Measurements from ENCODE around the gene SPATA45. TPM values are rescaled to one million over a fixed set of nuclear protein-coding genes. Genes with fewer than 3 reads are reported as not detected.

SPATA45 gene
- total and polyA plus RNA-seq, 4 donors, result 0.28 TPM; not detected in 3

DNA sequence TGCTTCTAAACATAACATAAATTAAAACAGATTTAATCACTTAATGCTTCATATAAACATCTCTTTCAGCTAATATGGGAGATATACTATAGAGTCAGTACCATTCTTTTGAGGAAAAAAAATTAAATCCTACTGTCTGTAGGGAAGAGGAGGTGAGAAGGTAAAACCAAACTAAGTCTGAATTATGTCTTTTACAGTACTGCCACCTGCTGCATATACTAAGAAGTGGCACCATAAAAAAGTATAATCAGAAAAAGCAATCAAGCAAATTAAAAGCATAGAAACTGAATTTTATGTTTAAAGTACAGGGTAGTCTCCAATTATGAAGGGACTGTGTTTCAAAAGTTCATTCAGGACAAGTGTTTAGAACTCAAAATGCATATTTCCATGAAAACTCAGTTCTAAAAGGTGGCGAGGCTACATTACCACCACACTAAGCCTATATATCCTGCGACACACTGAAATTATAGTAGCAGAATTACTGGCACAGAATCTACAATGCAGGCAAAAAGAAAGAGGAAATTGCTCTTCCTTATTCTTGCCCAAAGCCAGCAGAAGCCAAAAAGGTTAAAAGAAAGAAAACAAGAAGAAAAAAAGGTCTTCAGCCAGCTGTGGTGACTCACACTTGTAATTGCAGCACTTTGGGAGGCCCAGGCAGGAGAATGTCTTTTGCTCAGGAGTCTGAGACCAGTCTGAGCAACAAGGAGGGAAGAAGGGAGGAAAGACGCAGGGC is 64.9 kb downstream of the SPATA45 start:
- 93% methylated on average over 3 of the region's 3 CpGs for WGBS
- H3K4me1 ChIP-seq (ENCODE audit: control insufficient read depth in 4 of 4, insufficient read depth in 4 of 4, low read length in 3 of 4), result no peaks in the 10 kb centered on the region
- no peak overlapping the region for H3K9ac ChIP-seq (ENCODE audit: low read depth in 1 of 2, low read length in 2 of 2)
- no peaks in the 10 kb centered on the region for H3K27me3 ChIP-seq (ENCODE audit: control insufficient read depth in 4 of 4, insufficient read depth in 4 of 4, low read length in 3 of 4)
- H3K4me3 ChIP-seq (ENCODE audit: low read depth in 1 of 3, low read length in 3 of 3), result no peak overlapping the region
- DNase-seq (ENCODE audit: low spot score), result no peak
- TF ChIP-seq FOXA2 (IDR thresholded peaks at IDR 0.05) (no peak), HNF4G (IDR thresholded peaks at IDR 0.05) (no peak), RAD21 (IDR thresholded peaks at IDR 0.05) (peak; percentile 83), JUND (IDR thresholded peaks at IDR 0.05) (no peak), RXRA (IDR thresholded peaks at IDR 0.05) (no peak), EGR1 (IDR thresholded peaks at IDR 0.05; ENCODE audit: low read depth in 2 of 2) (no peak), GABPA (IDR thresholded peaks at IDR 0.05 in 1 of 2, conservative IDR thresholded peaks at IDR 0.05 in 1 of 2) (no peak), TAF1 (conservative IDR thresholded peaks at IDR 0.05) (no peak), NR2F2 (IDR thresholded peaks at IDR 0.05) (no peak)
- TF ChIP-seq, protein P1, sequence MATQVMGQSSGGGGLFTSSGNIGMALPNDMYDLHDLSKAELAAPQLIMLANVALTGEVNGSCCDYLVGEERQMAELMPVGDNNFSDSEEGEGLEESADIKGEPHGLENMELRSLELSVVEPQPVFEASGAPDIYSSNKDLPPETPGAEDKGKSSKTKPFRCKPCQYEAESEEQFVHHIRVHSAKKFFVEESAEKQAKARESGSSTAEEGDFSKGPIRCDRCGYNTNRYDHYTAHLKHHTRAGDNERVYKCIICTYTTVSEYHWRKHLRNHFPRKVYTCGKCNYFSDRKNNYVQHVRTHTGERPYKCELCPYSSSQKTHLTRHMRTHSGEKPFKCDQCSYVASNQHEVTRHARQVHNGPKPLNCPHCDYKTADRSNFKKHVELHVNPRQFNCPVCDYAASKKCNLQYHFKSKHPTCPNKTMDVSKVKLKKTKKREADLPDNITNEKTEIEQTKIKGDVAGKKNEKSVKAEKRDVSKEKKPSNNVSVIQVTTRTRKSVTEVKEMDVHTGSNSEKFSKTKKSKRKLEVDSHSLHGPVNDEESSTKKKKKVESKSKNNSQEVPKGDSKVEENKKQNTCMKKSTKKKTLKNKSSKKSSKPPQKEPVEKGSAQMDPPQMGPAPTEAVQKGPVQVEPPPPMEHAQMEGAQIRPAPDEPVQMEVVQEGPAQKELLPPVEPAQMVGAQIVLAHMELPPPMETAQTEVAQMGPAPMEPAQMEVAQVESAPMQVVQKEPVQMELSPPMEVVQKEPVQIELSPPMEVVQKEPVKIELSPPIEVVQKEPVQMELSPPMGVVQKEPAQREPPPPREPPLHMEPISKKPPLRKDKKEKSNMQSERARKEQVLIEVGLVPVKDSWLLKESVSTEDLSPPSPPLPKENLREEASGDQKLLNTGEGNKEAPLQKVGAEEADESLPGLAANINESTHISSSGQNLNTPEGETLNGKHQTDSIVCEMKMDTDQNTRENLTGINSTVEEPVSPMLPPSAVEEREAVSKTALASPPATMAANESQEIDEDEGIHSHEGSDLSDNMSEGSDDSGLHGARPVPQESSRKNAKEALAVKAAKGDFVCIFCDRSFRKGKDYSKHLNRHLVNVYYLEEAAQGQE (IDR thresholded peaks at IDR 0.05), result no peak
- TF ChIP-seq, protein P2, sequence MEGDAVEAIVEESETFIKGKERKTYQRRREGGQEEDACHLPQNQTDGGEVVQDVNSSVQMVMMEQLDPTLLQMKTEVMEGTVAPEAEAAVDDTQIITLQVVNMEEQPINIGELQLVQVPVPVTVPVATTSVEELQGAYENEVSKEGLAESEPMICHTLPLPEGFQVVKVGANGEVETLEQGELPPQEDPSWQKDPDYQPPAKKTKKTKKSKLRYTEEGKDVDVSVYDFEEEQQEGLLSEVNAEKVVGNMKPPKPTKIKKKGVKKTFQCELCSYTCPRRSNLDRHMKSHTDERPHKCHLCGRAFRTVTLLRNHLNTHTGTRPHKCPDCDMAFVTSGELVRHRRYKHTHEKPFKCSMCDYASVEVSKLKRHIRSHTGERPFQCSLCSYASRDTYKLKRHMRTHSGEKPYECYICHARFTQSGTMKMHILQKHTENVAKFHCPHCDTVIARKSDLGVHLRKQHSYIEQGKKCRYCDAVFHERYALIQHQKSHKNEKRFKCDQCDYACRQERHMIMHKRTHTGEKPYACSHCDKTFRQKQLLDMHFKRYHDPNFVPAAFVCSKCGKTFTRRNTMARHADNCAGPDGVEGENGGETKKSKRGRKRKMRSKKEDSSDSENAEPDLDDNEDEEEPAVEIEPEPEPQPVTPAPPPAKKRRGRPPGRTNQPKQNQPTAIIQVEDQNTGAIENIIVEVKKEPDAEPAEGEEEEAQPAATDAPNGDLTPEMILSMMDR (IDR thresholded peaks at IDR 0.05; ENCODE audit: low read depth, low read length, missing input control), result peak; percentile 64
- TF ChIP-seq, protein P3, sequence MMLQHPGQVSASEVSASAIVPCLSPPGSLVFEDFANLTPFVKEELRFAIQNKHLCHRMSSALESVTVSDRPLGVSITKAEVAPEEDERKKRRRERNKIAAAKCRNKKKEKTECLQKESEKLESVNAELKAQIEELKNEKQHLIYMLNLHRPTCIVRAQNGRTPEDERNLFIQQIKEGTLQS (IDR thresholded peaks at IDR 0.05), result no peak
- no peaks in the 10 kb centered on the region for H3K9me3 ChIP-seq (ENCODE audit: control insufficient read depth in 4 of 4, low read length in 3 of 4)
- H3K27ac ChIP-seq (ENCODE audit: low read depth in 1 of 2, low read length in 2 of 2), result no peak overlapping the region
- H3K36me3 ChIP-seq (ENCODE audit: control insufficient read depth in 4 of 4, insufficient read depth in 3 of 4, low read depth in 1 of 4, low read length in 3 of 4), result peaks cover 0 to 30% (median 20%) of the 10 kb centered on the region in 4 donors

DNA sequence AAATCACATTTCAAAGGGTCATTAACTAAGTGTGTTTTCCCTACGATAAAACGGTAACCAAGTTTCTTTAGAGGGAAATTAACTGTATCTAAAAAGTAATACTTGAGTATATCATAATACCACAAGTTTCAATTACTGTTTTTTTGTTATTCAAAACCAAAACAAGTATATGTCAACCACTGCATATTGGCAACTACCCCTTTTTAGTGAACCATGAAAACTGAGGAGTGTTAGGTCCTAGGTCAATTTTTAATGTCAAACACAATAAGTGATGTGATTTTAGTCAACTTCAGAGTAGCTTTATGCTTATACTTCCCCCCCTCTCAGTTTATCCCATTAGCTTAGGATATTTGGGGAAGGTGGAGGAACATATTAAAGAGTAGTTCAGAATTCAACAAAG is 66.2 kb downstream of the SPATA45 start:
- TF ChIP-seq SP1 (IDR thresholded peaks at IDR 0.05), result no peak
- no peak for TF ChIP-seq FOXA1 (IDR thresholded peaks at IDR 0.05)
- no peak for TF ChIP-seq GABPA (IDR thresholded peaks at IDR 0.05 in 1 of 2, conservative IDR thresholded peaks at IDR 0.05 in 1 of 2)
- no peak for TF ChIP-seq YY1 (IDR thresholded peaks at IDR 0.05)
- TF ChIP-seq, protein P4, sequence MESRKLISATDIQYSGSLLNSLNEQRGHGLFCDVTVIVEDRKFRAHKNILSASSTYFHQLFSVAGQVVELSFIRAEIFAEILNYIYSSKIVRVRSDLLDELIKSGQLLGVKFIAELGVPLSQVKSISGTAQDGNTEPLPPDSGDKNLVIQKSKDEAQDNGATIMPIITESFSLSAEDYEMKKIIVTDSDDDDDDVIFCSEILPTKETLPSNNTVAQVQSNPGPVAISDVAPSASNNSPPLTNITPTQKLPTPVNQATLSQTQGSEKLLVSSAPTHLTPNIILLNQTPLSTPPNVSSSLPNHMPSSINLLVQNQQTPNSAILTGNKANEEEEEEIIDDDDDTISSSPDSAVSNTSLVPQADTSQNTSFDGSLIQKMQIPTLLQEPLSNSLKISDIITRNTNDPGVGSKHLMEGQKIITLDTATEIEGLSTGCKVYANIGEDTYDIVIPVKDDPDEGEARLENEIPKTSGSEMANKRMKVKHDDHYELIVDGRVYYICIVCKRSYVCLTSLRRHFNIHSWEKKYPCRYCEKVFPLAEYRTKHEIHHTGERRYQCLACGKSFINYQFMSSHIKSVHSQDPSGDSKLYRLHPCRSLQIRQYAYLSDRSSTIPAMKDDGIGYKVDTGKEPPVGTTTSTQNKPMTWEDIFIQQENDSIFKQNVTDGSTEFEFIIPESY (IDR thresholded peaks at IDR 0.05), result no peak
- TF ChIP-seq, protein P2 (IDR thresholded peaks at IDR 0.05; ENCODE audit: low read depth, low read length, missing input control), result no peak
- TF ChIP-seq HNF4G (IDR thresholded peaks at IDR 0.05), result no peak
- no peak for TF ChIP-seq HNF4A (conservative IDR thresholded peaks at IDR 0.05)
- 91% methylated on average over 2 of the region's 2 CpGs for WGBS
- peaks cover 0 to 34% (median 19%) of the 10 kb centered on the region in 4 donors for H3K36me3 ChIP-seq (ENCODE audit: control insufficient read depth in 4 of 4, insufficient read depth in 3 of 4, low read depth in 1 of 4, low read length in 3 of 4)

More for the DNA sequence above, 66.2 kb downstream of the SPATA45 start:
- Histone ChIP-seq H3K4me1 (ENCODE audit: control insufficient read depth in 4 of 4, insufficient read depth in 4 of 4, low read length in 3 of 4) (no peaks in the 10 kb centered on the region), H3K9ac (ENCODE audit: low read depth in 1 of 2, low read length in 2 of 2) (no peak overlapping the region), H3K9me3 (ENCODE audit: control insufficient read depth in 4 of 4, low read length in 3 of 4) (no peaks in the 10 kb centered on the region), H3K27ac (ENCODE audit: low read depth in 1 of 2, low read length in 2 of 2) (no peak overlapping the region), H3K27me3 (ENCODE audit: control insufficient read depth in 4 of 4, insufficient read depth in 4 of 4, low read length in 3 of 4) (no peaks in the 10 kb centered on the region), H3K4me3 (ENCODE audit: low read depth in 1 of 3, low read length in 3 of 3) (no peak overlapping the region)
- no peak for DNase-seq (ENCODE audit: low spot score)

All from liver (tissue), 9 donors.